Keratinocyte (primary cell): ENCODE data around the gene DGKI. TPM values are rescaled to one million over a fixed set of nuclear protein-coding genes. Genes with fewer than 3 reads are reported as not detected.

ENCODE experiments used
- DNase-seq: peaks from one replicate; pipeline ENCODE4 v3.0.0-alpha.2; 2011; ENCODE audit warnings: low read depth, missing footprints, low spot score
- FAIRE-seq: peaks from 2 replicates; lab custom pipeline; 2011; peaks lifted over from hg19 to GRCh38; lab: Jason Lieb, UNC
- H2AFZ ChIP-seq: 2 replicates; pipeline ENCODE4 v1.6.0; 2012; ENCODE audit warnings: low read length, control low read depth, inconsistent platforms; ENCODE audit not compliant: control insufficient read depth
- H3K27ac ChIP-seq: 2 replicates; pipeline ENCODE4 v1.5.1; 2011; ENCODE audit warnings: low read length; ENCODE audit not compliant: control insufficient read depth, insufficient read depth
- H3K27me3 ChIP-seq: 3 replicates; pipeline ENCODE4 v1.6.0; 2011; ENCODE audit warnings: low read length; ENCODE audit not compliant: control insufficient read depth, insufficient read depth; ENCODE audit errors: extremely low read depth
- H3K36me3 ChIP-seq, 2 experiments: 2 replicates in 1 of 2; 3 replicates in 1 of 2; pipeline ENCODE4 v1.5.1; 2011; ENCODE audit warnings: low read length in 2 of 2, mild to moderate bottlenecking in 1 of 2; ENCODE audit not compliant: control insufficient read depth in 2 of 2, insufficient read depth in 2 of 2; ENCODE audit errors: extremely low read depth in 1 of 2
- H3K4me1 ChIP-seq: 3 replicates; pipeline ENCODE4 v1.5.1; 2011; ENCODE audit warnings: low read length; ENCODE audit not compliant: control insufficient read depth, insufficient read depth; ENCODE audit errors: extremely low read depth
- H3K4me2 ChIP-seq: 3 replicates; pipeline ENCODE4 v1.6.0; 2011; ENCODE audit warnings: low read depth, low read length; ENCODE audit not compliant: control insufficient read depth, insufficient read depth; ENCODE audit errors: extremely low read depth
- H3K4me3 ChIP-seq, 3 experiments: fragments of 200-600 bp in 1 of 3; sonication (generic) in 1 of 3; 2 replicates in 2 of 3; 3 replicates in 1 of 3; pipeline ENCODE4 v1.5.1; 2011 to 2016; ENCODE audit warnings: low read length in 3 of 3, mild to moderate bottlenecking in 3 of 3, control low read depth in 2 of 3, inconsistent platforms in 1 of 3, low read depth in 1 of 3, mixed read lengths in 1 of 3, mixed run types in 1 of 3, moderate library complexity in 1 of 3; ENCODE audit not compliant: control insufficient read depth in 2 of 3, insufficient read depth in 2 of 3; ENCODE audit errors: extremely low read depth in 1 of 3
- H3K79me2 ChIP-seq: 2 replicates; pipeline ENCODE4 v1.6.0; 2012; ENCODE audit warnings: low read length; ENCODE audit not compliant: control insufficient read depth, insufficient read depth
- H3K9ac ChIP-seq: 3 replicates; pipeline ENCODE4 v1.6.0; 2011; ENCODE audit warnings: low read length; ENCODE audit not compliant: control insufficient read depth, insufficient read depth; ENCODE audit errors: extremely low read depth
- H3K9me1 ChIP-seq: 3 replicates; pipeline ENCODE4 v1.6.0; 2011; ENCODE audit warnings: low read length; ENCODE audit not compliant: control insufficient read depth, insufficient read depth; ENCODE audit errors: extremely low read depth
- H3K9me3 ChIP-seq: 2 replicates; pipeline ENCODE4 v1.5.1; 2012; ENCODE audit warnings: low read depth, low read length; ENCODE audit not compliant: control insufficient read depth
- H4K20me1 ChIP-seq: 3 replicates; pipeline ENCODE4 v1.6.0; 2011; ENCODE audit warnings: low read length; ENCODE audit not compliant: control insufficient read depth, insufficient read depth; ENCODE audit errors: extremely low read depth
- CTCF ChIP-seq, 3 experiments: IDR thresholded peaks in 1 of 3; conservative IDR thresholded peaks in 1 of 3; optimal IDR thresholded peaks in 1 of 3; 2 replicates in 2 of 3; 3 replicates in 1 of 3; pipeline versions ENCODE3 to v1.5.1; 2011; ENCODE audit warnings: low read length in 3 of 3, mild to moderate bottlenecking in 3 of 3, moderate library complexity in 2 of 3, control low read depth in 1 of 3, inconsistent platforms in 1 of 3; ENCODE audit not compliant: insufficient read depth in 2 of 3; ENCODE audit errors: extremely low read depth in 1 of 3
- EZH2 ChIP-seq: IDR thresholded peaks from one replicate; pipeline ENCODE4 v1.6.1; 2012; ENCODE audit warnings: inconsistent platforms, mild to moderate bottlenecking, low read length, moderate library complexity
- dilution Hi-C: fragments of 300-500 bp; cut with MboI; formaldehyde crosslinking; loops from one replicate; pipeline ENCODE4 v1.7.0; 2020; ENCODE audit warnings: low sequenced_read_pairs; ENCODE audit not compliant: extremely low pct_ligation_motif_present
- polyA plus RNA-seq, 5 experiments: library from polyadenylated mRNA; depleted of rRNA in 3 of 5; stranded (reverse) in 3 of 5; stranded (forward) in 1 of 5; unstranded in 1 of 5; fragments of >200 nt; gene quantifications; 1 replicate in 1 of 5; 2 replicates in 3 of 5; 3 replicates in 1 of 5; pipeline versions ENCODE4 v1.2.1 to v1.2.3, GENCODE V29; 2011 to 2012; ENCODE audit warnings: missing spikeins in 2 of 5, low read depth in 1 of 5, low replicate concordance in 1 of 5

Gene DGKI
- polyA plus RNA-seq, 1 donor (not counting 4 experiments of a cell fraction or from before 2014, with no cell fraction given) = 0.14 TPM

- H3K27me3 ChIP-seq = peaks cover 26% of the 10 kb centered on the region
- no peak overlapping the region for H3K9ac ChIP-seq
- H3K27ac ChIP-seq = no peak overlapping the region
- TF ChIP-seq CTCF (optimal IDR thresholded peaks at IDR 0.05 in 1 of 3, IDR thresholded peaks at IDR 0.05 in 1 of 3, conservative IDR thresholded peaks at IDR 0.05 in 1 of 3; ENCODE audit: extremely low read depth in 1 of 3, insufficient read depth in 2 of 3, low read length in 3 of 3) = no peak
- no peak for TF ChIP-seq EZH2
- no peaks in the 10 kb centered on the region for H3K36me3 ChIP-seq
- H3K9me3 ChIP-seq = no peaks in the 10 kb centered on the region
- FAIRE-seq (no peak), DNase-seq (no peak)
- dilution Hi-C loops = no loop called here
- no peaks in the 10 kb centered on the region for H4K20me1 ChIP-seq
- H3K4me1 ChIP-seq = no peaks in the 10 kb centered on the region
- H3K4me2 ChIP-seq = no peak overlapping the region
- H2AFZ ChIP-seq = no peak overlapping the region
- no peaks in the 10 kb centered on the region for H3K79me2 ChIP-seq
- no peak overlapping the region for H3K4me3 ChIP-seq
- H3K9me1 ChIP-seq = no peaks in the 10 kb centered on the region
These were observed 93.2 kb downstream of the DGKI start for GRCh38 chr7:137753575-137753947.

- H3K79me2 ChIP-seq = no peaks in the 10 kb centered on the region
- H3K9me3 ChIP-seq = no peaks in the 10 kb centered on the region
- TF ChIP-seq EZH2 (no peak), CTCF (optimal IDR thresholded peaks at IDR 0.05 in 1 of 3, IDR thresholded peaks at IDR 0.05 in 1 of 3, conservative IDR thresholded peaks at IDR 0.05 in 1 of 3; ENCODE audit: extremely low read depth in 1 of 3, insufficient read depth in 2 of 3, low read length in 3 of 3) (no peak)
- dilution Hi-C loops = no loop called here
- H3K4me1 ChIP-seq = no peaks in the 10 kb centered on the region
- H3K9ac ChIP-seq = no peak overlapping the region
- H2AFZ ChIP-seq = no peak overlapping the region
- H3K4me3 ChIP-seq = no peak overlapping the region
- no peak overlapping the region for H3K27ac ChIP-seq
- no peaks in the 10 kb centered on the region for H3K36me3 ChIP-seq
- DNase-seq = no peak
- FAIRE-seq = no peak
- no peak overlapping the region for H3K4me2 ChIP-seq
- H3K9me1 ChIP-seq = no peaks in the 10 kb centered on the region
- H3K27me3 ChIP-seq = peaks cover 26% of the 10 kb centered on the region
- H4K20me1 ChIP-seq = no peaks in the 10 kb centered on the region
These were observed 93.7 kb downstream of the DGKI start for GRCh38 chr7:137753067-137753466.
